Measurements from ENCODE around the gene PPFIBP1.

PPFIBP1 gene

GRCh38 chr12:27711317-27711682, 187.3 kb downstream of the PPFIBP1 start:
- Histone ChIP-seq H3K27me3 (ENCODE audit: control insufficient read depth in 1 of 2, insufficient read depth in 1 of 2, low read length in 2 of 2) (no peaks in the 10 kb centered on the region), H3K4ac (ENCODE audit: low read depth in 1 of 2, low read length in 2 of 2) (peak overlapping the region; percentile 40 to 99), H3K27ac (ENCODE audit: low read length, poor library complexity, severe bottlenecking) (peak overlapping the region; percentile 88), H3K36me3 (ENCODE audit: control insufficient read depth in 1 of 2, insufficient read depth in 2 of 2, low read depth in 1 of 2, low read length in 2 of 2) (peaks cover 11 to 23% of the 10 kb centered on the region in 2 experiments), H2BK12ac (ENCODE audit: low read length in 2 of 2) (no peak overlapping the region), H3K14ac (ENCODE audit: low read length in 2 of 2) (no peak overlapping the region), H4K8ac (ENCODE audit: low read length) (peak overlapping the region; percentile 100), H3K79me1 (replicated peaks; ENCODE audit: low read length, poor library complexity, severe bottlenecking) (peaks cover 11% of the 10 kb centered on the region), H2AFZ (ENCODE audit: low read depth, low read length) (peak overlapping the region; percentile 99), H3K9ac (ENCODE audit: low read length) (peak overlapping the region; percentile 97), H3K9me3 (ENCODE audit: control insufficient read depth, low read length) (no peaks in the 10 kb centered on the region), H3K4me1 (ENCODE audit: control insufficient read depth, insufficient read depth, low read depth, low read length) (peaks cover 6% of the 10 kb centered on the region), H3K18ac (ENCODE audit: low read depth in 1 of 2, low read length in 2 of 2) (peak overlapping the region; percentile 98 to 99), H4K91ac (ENCODE audit: low read length) (no peak overlapping the region), H2BK5ac (ENCODE audit: low read depth, low read length, poor library complexity, severe bottlenecking) (no peak overlapping the region), H3K23ac (ENCODE audit: low read length in 2 of 2) (no peak overlapping the region), H2AK5ac (ENCODE audit: low read length, severe bottlenecking) (no peak overlapping the region), H2BK15ac (ENCODE audit: low read depth, poor library complexity, severe bottlenecking) (no peak overlapping the region), H3K4me2 (ENCODE audit: low read length, poor library complexity, severe bottlenecking) (peak overlapping the region; percentile 89), H3K4me3 (ENCODE audit: insufficient read depth in 1 of 2, low read depth in 1 of 2, low read length in 2 of 2) (peak overlapping the region; percentile 99), H2BK120ac (ENCODE audit: low read depth, low read length) (no peak overlapping the region)
- DNase-seq, result no peak
- 2% methylated on average over 9 of the region's 11 CpGs for WGBS

GRCh38 chr12:27711967-27712366, 188.0 kb downstream of the PPFIBP1 start:
- Histone ChIP-seq H2BK120ac (ENCODE audit: low read depth, low read length) (no peak overlapping the region), H2AK5ac (ENCODE audit: low read length, severe bottlenecking) (peak overlapping the region; percentile 60), H3K4me2 (ENCODE audit: low read length, poor library complexity, severe bottlenecking) (peak overlapping the region; percentile 51), H3K9ac (ENCODE audit: low read length) (peak overlapping the region; percentile 97), H2AFZ (ENCODE audit: low read depth, low read length) (no peak overlapping the region), H3K4ac (ENCODE audit: low read depth in 1 of 2, low read length in 2 of 2) (no peak overlapping the region), H3K4me1 (ENCODE audit: control insufficient read depth, insufficient read depth, low read depth, low read length) (peaks cover 6% of the 10 kb centered on the region), H2BK12ac (ENCODE audit: low read length in 2 of 2) (no peak overlapping the region), H2BK5ac (ENCODE audit: low read depth, low read length, poor library complexity, severe bottlenecking) (no peak overlapping the region), H3K79me1 (replicated peaks; ENCODE audit: low read length, poor library complexity, severe bottlenecking) (peaks cover 11% of the 10 kb centered on the region), H3K23ac (ENCODE audit: low read length in 2 of 2) (no peak overlapping the region), H3K4me3 (ENCODE audit: insufficient read depth in 1 of 2, low read depth in 1 of 2, low read length in 2 of 2) (peak overlapping the region in 1 of 2 experiments; percentile 99), H3K36me3 (ENCODE audit: control insufficient read depth in 1 of 2, insufficient read depth in 2 of 2, low read depth in 1 of 2, low read length in 2 of 2) (peaks cover 14 to 30% of the 10 kb centered on the region in 2 experiments), H2BK15ac (ENCODE audit: low read depth, poor library complexity, severe bottlenecking) (no peak overlapping the region), H3K14ac (ENCODE audit: low read length in 2 of 2) (no peak overlapping the region), H4K8ac (ENCODE audit: low read length) (no peak overlapping the region), H3K27me3 (ENCODE audit: control insufficient read depth in 1 of 2, insufficient read depth in 1 of 2, low read length in 2 of 2) (no peaks in the 10 kb centered on the region), H3K18ac (ENCODE audit: low read depth in 1 of 2, low read length in 2 of 2) (no peak overlapping the region), H3K9me3 (ENCODE audit: control insufficient read depth, low read length) (no peaks in the 10 kb centered on the region), H4K91ac (ENCODE audit: low read length) (no peak overlapping the region), H3K27ac (ENCODE audit: low read length, poor library complexity, severe bottlenecking) (no peak overlapping the region)
- DNase-seq, result no peak
- 95% methylated on average over 2 of the region's 2 CpGs for WGBS

- Histone ChIP-seq H3K36me3 (ENCODE audit: control insufficient read depth in 1 of 2, insufficient read depth in 2 of 2, low read depth in 1 of 2, low read length in 2 of 2) (peaks cover 10 to 85% of the 10 kb centered on the region in 2 experiments), H3K4me3 (ENCODE audit: insufficient read depth in 1 of 2, low read depth in 1 of 2, low read length in 2 of 2) (no peak overlapping the region), H2AK5ac (ENCODE audit: low read length, severe bottlenecking) (no peak overlapping the region), H3K27ac (ENCODE audit: low read length, poor library complexity, severe bottlenecking) (no peak overlapping the region), H3K14ac (ENCODE audit: low read length in 2 of 2) (no peak overlapping the region), H3K79me1 (replicated peaks; ENCODE audit: low read length, poor library complexity, severe bottlenecking) (peaks cover 9% of the 10 kb centered on the region), H3K18ac (ENCODE audit: low read depth in 1 of 2, low read length in 2 of 2) (no peak overlapping the region), H3K4me2 (ENCODE audit: low read length, poor library complexity, severe bottlenecking) (no peak overlapping the region), H3K23ac (ENCODE audit: low read length in 2 of 2) (no peak overlapping the region), H2BK12ac (ENCODE audit: low read length in 2 of 2) (no peak overlapping the region), H2BK5ac (ENCODE audit: low read depth, low read length, poor library complexity, severe bottlenecking) (no peak overlapping the region), H2AFZ (ENCODE audit: low read depth, low read length) (no peak overlapping the region), H4K8ac (ENCODE audit: low read length) (no peak overlapping the region), H3K4ac (ENCODE audit: low read depth in 1 of 2, low read length in 2 of 2) (no peak overlapping the region), H2BK120ac (ENCODE audit: low read depth, low read length) (no peak overlapping the region), H3K9ac (ENCODE audit: low read length) (no peak overlapping the region), H4K91ac (ENCODE audit: low read length) (no peak overlapping the region), H3K27me3 (ENCODE audit: control insufficient read depth in 1 of 2, insufficient read depth in 1 of 2, low read length in 2 of 2) (no peaks in the 10 kb centered on the region), H3K9me3 (ENCODE audit: control insufficient read depth, low read length) (no peaks in the 10 kb centered on the region), H2BK15ac (ENCODE audit: low read depth, poor library complexity, severe bottlenecking) (no peak overlapping the region), H3K4me1 (ENCODE audit: control insufficient read depth, insufficient read depth, low read depth, low read length) (no peaks in the 10 kb centered on the region)
- no CpG with 5 or more reads among the region's 1 CpG for WGBS
- no peak for DNase-seq
Observed at GRCh38 chr12:27723212-27723611, 199.2 kb downstream of the PPFIBP1 start.

GRCh38 chr12:27730097-27730588, 206.1 kb downstream of the PPFIBP1 start:
- WGBS, result 96% methylated on average over 4 of the region's 4 CpGs
- Histone ChIP-seq H2BK12ac (ENCODE audit: low read length in 2 of 2) (no peak overlapping the region), H2BK120ac (ENCODE audit: low read depth, low read length) (no peak overlapping the region), H3K4me2 (ENCODE audit: low read length, poor library complexity, severe bottlenecking) (no peak overlapping the region), H2AFZ (ENCODE audit: low read depth, low read length) (no peak overlapping the region), H3K18ac (ENCODE audit: low read depth in 1 of 2, low read length in 2 of 2) (no peak overlapping the region), H3K79me1 (replicated peaks; ENCODE audit: low read length, poor library complexity, severe bottlenecking) (peaks cover 10% of the 10 kb centered on the region), H2BK15ac (ENCODE audit: low read depth, poor library complexity, severe bottlenecking) (no peak overlapping the region), H3K27ac (ENCODE audit: low read length, poor library complexity, severe bottlenecking) (no peak overlapping the region), H3K4me1 (ENCODE audit: control insufficient read depth, insufficient read depth, low read depth, low read length) (no peaks in the 10 kb centered on the region), H2AK5ac (ENCODE audit: low read length, severe bottlenecking) (no peak overlapping the region), H3K9me3 (ENCODE audit: control insufficient read depth, low read length) (no peaks in the 10 kb centered on the region), H3K27me3 (ENCODE audit: control insufficient read depth in 1 of 2, insufficient read depth in 1 of 2, low read length in 2 of 2) (no peaks in the 10 kb centered on the region), H3K36me3 (ENCODE audit: control insufficient read depth in 1 of 2, insufficient read depth in 2 of 2, low read depth in 1 of 2, low read length in 2 of 2) (peaks cover 14 to 61% of the 10 kb centered on the region in 2 experiments), H3K23ac (ENCODE audit: low read length in 2 of 2) (no peak overlapping the region), H3K14ac (ENCODE audit: low read length in 2 of 2) (no peak overlapping the region), H3K4ac (ENCODE audit: low read depth in 1 of 2, low read length in 2 of 2) (no peak overlapping the region), H4K8ac (ENCODE audit: low read length) (no peak overlapping the region), H3K9ac (ENCODE audit: low read length) (no peak overlapping the region), H3K4me3 (ENCODE audit: insufficient read depth in 1 of 2, low read depth in 1 of 2, low read length in 2 of 2) (no peak overlapping the region), H2BK5ac (ENCODE audit: low read depth, low read length, poor library complexity, severe bottlenecking) (no peak overlapping the region), H4K91ac (ENCODE audit: low read length) (no peak overlapping the region)
- DNase-seq, result no peak
